Measurements from ENCODE around the gene SHOX.

The SHOX gene

DNA sequence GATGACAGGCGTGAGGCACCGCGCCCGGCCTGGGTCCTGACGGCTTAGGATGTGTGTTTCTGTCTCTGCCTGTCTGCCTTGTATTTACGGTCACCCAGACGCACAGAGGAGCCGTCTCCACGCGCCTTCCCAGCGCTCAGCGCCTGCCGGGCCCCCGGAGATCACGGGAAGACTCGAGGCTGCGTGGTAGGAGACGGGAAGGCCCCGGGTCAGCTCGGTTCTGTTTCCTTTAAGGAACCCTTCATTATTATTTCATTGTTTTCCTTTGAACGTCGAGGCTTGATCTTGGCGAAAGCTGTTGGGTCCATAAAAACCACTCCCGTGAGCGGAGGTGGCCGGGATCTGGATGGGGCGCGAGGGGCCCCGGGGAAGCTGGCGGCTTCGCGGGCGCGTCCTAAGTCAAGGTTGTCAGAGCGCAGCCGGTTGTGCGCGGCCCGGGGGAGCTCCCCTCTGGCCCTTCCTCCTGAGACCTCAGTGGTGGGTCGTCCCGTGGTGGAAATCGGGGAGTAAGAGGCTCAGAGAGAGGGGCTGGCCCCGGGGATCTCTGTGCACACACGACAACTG, 1.3 kb downstream of the SHOX start:
- Histone ChIP-seq H3K4me2 (no peak overlapping the region), H3K4me3 (no peak overlapping the region), H3K27me3 (peaks cover 89% of the 10 kb centered on the region)

DNA sequence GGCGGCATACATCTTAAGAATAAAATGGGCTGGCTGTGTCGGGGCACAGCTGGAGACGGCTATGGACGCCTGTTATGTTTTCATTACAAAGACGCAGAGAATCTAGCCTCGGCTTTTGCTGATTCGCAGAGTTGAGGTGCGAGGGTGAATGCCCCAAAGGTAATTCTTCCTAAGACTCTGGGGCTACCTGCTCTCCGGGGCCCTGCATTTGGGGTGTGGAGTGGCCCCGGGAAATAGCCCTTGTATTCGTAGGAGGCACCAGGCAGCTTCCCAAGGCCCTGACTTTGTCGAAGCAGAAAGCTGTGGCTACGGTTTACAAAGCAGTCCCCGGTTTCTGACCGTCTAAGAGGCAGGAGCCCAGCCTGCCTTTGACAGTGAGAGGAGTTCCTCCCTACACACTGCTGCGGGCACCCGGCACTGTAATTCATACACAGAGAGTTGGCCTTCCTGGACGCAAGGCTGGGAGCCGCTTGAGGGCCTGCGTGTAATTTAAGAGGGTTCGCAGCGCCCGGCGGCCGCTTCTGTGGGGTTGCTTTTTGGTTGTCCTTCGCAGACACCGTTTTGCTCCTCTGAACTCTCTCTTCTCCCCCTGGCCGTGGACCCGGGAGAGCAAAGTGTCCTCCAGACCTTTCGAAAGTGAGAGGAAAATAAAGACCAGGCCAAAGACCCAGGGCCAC, 1.9 kb downstream of the SHOX start:
- Histone ChIP-seq H3K9ac (no peak overlapping the region), H4K20me1 (peaks cover 29% of the 10 kb centered on the region; the same call in 1 of the 2 replicates), H3K4me2 (no peak overlapping the region), H3K4me1 (peaks cover 6% of the 10 kb centered on the region), H3K9me3 (peaks cover 58% of the 10 kb centered on the region), H3K27me3 (peaks cover 89% of the 10 kb centered on the region), H3K36me3 (no peaks in the 10 kb centered on the region), H3K27ac (no peak overlapping the region), H3K4me3 (no peak overlapping the region)
- no peak for TF ChIP-seq Cebpa-rat (IDR thresholded peaks at IDR 0.05)

More for the DNA sequence above, 1.3 kb downstream of the SHOX start:
- Histone ChIP-seq H3K27ac (no peak overlapping the region), H3K36me3 (no peaks in the 10 kb centered on the region), H3K9me3 (peaks cover 58% of the 10 kb centered on the region), H4K20me1 (peaks cover 29% of the 10 kb centered on the region; the same call in 1 of the 2 replicates), H3K9ac (no peak overlapping the region), H3K4me1 (peaks cover 12% of the 10 kb centered on the region)
- TF ChIP-seq Cebpa-rat (IDR thresholded peaks at IDR 0.05) = no peak

DNA sequence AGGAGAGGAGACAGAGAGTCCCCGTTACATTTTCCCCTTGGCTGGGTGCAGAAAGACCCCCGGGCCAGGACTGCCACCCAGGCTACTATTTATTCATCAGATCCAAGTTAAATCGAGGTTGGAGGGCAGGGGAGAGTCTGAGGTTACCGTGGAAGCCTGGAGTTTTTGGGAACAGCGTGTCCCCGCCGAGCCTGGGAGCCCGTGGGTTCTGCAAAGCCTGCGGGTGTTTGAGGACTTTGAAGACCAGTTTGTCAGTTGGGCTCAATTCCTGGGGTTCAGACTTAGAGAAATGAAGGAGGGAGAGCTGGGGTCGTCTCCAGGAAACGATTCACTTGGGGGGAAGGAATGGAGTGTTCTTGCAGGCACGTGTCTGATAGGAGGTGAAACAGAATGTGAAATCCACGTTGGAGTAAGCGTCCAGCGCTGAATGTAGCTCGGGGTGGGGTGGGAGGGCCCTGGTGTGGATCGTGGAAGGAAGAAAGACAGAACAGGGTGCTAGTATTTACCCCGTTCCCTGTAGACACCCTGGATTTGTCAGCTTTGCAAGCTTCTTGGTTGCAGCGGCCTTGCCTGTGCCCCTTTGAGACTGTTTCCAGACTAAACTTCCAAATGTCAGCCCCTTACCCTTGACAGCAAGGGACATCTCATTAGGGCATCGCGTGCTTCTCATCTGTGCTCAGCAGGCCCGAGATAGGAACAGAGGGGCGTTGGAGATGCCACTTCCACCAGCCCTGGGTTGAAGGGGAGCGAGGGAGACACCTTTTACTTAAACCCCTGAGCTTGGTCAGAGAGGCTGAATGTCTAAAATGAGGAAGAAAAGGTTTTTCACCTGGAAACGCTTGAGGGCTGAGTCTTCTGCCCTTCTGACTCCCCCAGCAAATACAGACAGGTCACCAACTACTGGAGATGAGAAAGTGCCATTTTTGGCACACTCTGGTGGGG, 2.7 kb downstream of the SHOX start:
- Histone ChIP-seq H3K4me3 (no peak overlapping the region), H3K4me1 (no peaks in the 10 kb centered on the region), H3K4me2 (no peak overlapping the region), H4K20me1 (peaks cover 30% of the 10 kb centered on the region; the same call in 1 of the 2 replicates), H3K9me3 (peaks cover 58% of the 10 kb centered on the region), H3K9ac (no peak overlapping the region), H3K27ac (no peak overlapping the region), H3K27me3 (peaks cover 89% of the 10 kb centered on the region), H3K36me3 (no peaks in the 10 kb centered on the region)
- no peak for TF ChIP-seq Cebpa-rat (IDR thresholded peaks at IDR 0.05)

DNA sequence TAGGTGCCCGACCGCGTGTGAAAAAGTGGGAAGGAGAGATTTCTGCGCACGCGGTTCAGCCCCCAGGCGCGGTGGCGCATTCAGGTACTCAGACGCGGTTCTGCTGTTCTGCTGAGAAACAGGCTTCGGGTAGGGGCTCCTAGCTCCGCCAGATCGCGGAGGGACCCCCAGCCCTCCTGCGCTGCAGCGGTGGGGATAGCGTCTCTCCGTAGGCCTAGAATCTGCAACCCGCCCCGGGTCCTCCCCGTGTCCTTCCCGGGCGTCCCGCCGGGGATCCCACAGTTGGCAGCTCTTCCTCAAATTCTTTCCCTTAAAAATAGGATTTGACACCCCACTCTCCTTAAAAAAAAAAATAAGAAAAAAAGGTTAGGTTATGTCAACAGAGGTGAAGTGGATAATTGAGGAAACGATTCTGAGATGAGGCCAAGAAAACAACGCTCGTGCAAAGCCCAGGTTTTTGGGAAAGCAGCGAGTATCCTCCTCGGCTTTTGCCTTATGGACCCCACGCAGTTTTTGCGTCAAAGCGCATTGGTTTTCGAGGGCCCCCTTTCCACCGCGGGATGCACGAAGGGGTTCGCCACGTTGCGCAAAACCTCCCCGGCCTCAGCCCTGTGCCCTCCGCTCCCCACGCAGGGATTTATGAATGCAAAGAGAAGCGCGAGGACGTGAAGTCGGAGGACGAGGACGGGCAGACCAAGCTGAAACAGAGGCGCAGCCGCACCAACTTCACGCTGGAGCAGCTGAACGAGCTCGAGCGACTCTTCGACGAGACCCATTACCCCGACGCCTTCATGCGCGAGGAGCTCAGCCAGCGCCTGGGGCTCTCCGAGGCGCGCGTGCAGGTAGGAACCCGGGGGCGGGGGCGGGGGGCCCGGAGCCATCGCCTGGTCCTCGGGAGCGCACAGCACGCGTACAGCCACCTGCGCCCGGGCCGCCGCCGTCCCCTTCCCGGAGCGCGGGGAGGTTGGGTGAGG, 3.7 kb downstream of the SHOX start:
- Histone ChIP-seq H3K36me3 (no peaks in the 10 kb centered on the region), H3K27ac (no peak overlapping the region), H3K4me3 (no peak overlapping the region), H3K4me1 (no peaks in the 10 kb centered on the region), H4K20me1 (peaks cover 40% of the 10 kb centered on the region; the same call in 1 of the 2 replicates), H3K9me3 (peaks cover 61% of the 10 kb centered on the region), H3K27me3 (peaks cover 94% of the 10 kb centered on the region), H3K4me2 (no peak overlapping the region), H3K9ac (no peak overlapping the region)
- TF ChIP-seq Cebpa-rat (IDR thresholded peaks at IDR 0.05) = no peak

DNA sequence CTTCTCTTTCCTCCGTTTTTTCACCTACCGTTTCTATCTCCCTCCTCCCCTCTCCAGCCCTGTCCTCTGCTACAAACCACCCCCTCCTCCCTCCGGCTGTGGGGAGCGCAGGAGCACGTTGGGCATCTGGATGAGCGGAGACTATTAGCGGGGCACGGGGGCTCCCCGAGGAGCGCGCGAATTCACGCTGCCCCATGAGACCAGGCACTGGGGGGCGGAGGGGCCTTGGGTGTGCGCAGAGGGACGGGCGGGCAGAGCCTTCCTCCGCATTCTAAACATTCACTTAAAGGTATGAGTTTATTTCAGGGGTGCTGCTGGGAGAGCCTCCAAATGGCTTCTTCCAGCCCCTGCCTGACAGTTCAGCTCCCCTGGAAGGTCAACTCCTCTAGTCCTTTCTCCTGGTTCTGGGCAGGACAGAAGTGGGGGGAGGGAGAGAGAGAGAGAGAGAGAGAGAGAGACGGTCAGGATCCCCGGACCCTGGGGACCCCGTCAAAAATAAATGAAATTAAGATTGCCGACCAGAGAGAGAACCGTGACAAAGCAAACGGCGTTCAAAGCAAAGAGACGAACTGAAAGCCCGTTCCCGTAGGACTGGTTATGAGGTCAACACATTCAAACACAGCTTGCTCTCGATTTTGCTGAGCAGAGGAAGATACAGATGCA, 5.0 kb downstream of the SHOX start:
- no peak overlapping the region for H3K4me2 ChIP-seq
- H3K9ac ChIP-seq = no peak overlapping the region
- no peaks in the 10 kb centered on the region for H3K4me1 ChIP-seq
- H3K9me3 ChIP-seq = peaks cover 54% of the 10 kb centered on the region
- TF ChIP-seq Cebpa-rat (IDR thresholded peaks at IDR 0.05) = no peak
- H3K36me3 ChIP-seq = no peaks in the 10 kb centered on the region
- peaks cover 50% of the 10 kb centered on the region; the same call in 1 of the 2 replicates for H4K20me1 ChIP-seq
- peaks cover 94% of the 10 kb centered on the region for H3K27me3 ChIP-seq
- H3K4me3 ChIP-seq = no peak overlapping the region
- no peak overlapping the region for H3K27ac ChIP-seq

DNA sequence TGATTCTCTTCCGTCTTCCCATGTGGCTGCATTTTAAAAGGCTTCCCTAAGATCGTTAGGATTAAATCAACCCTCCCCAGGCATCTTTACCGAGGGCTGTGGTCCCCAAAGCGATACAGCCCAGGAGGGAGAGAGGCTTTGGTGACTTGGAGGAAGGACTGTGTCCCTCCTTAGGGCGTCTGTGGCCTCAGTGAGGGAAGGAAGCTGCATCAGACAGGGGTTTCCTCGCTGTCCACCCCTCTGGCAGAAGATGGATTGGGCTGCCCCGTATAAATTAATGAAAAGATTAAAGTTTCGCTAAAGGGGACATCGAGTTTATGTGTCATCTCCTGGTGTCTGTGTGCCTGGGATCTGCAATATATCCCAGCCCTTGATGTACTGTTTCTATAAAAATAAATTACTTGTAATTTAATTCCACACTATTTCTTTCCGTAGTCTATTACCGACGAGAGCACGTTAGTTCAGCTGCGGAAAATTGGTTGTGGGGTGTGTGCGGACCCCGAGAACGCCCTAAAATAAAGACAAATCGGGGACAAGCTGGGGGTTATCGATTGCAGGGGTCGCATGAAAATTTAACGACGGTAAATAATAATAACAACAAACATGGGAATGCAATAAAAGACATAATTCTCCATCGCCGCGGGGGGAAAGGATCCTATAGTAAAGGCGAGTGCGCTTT, 6.5 kb downstream of the SHOX start:
- no peak for TF ChIP-seq Cebpa-rat (IDR thresholded peaks at IDR 0.05)
- peaks cover 94% of the 10 kb centered on the region for H3K27me3 ChIP-seq
- no peak overlapping the region for H3K27ac ChIP-seq
- no peaks in the 10 kb centered on the region for H3K4me1 ChIP-seq
- no peak overlapping the region for H3K9ac ChIP-seq
- H3K36me3 ChIP-seq = no peaks in the 10 kb centered on the region
- H3K4me3 ChIP-seq = no peak overlapping the region
- peaks cover 40% of the 10 kb centered on the region for H3K9me3 ChIP-seq
- H3K4me2 ChIP-seq = no peak overlapping the region
- peaks cover 64% of the 10 kb centered on the region; the same call in 1 of the 2 replicates for H4K20me1 ChIP-seq

DNA sequence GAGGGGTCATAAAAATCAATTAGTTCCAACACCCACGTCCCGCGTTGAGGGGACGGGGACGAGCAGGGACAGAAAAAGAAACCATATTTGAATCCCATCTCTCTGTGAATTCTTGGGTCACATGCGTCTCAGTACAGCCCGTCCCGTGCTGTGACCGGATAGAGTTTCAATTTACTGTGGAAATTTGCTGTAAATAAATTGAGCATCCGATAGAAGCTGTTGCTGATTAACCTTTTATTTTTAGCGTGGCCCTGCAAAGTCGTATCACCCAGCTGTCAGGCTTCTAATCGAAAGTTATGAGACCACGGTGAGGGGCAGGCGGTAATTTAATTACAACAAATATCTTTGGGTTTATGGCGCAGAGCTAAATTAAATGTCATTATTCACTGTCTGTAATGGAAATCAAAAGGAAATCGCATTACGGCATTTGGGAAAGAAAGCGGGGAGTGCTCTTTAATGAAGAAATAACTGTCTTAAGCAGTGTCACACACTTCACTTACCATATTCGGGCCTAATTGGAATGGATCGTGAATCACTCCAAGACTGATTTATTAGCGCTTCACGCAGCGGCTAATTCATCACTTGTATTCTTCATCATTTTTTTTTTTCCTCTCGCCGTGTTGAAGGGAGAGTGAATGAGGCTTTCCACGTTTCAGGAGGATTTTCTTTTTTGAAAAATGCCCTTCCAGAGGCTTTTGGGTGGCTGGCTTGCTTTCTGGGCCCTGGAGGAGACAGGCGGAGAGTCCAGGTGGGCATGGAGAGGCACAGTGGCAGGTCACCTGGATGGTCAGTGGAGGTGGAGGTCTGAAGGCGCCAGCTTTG, 7.3 kb downstream of the SHOX start:
- H3K9me3 ChIP-seq = peaks cover 32% of the 10 kb centered on the region
- no peak overlapping the region for H3K9ac ChIP-seq
- peaks cover 94% of the 10 kb centered on the region for H3K27me3 ChIP-seq
- H4K20me1 ChIP-seq = peaks cover 65% of the 10 kb centered on the region; the same call in 1 of the 2 replicates
- no peaks in the 10 kb centered on the region for H3K4me1 ChIP-seq
- H3K27ac ChIP-seq = no peak overlapping the region
- TF ChIP-seq Cebpa-rat (IDR thresholded peaks at IDR 0.05) = no peak
- H3K4me2 ChIP-seq = no peak overlapping the region
- H3K36me3 ChIP-seq = no peaks in the 10 kb centered on the region
- no peak overlapping the region for H3K4me3 ChIP-seq
